SK-N-SH treated with all-trans-retinoic acid at 6 μM for 48 hours (cell line): ENCODE measurements around the gene CFAP74.

Experiments used
- ATAC-seq: fragments of 200-7000 bp; cut with Tn5 transposase; 3 replicates; pipeline ENCODE4 v1.9.1; 2020; ENCODE audit warnings: mild to moderate bottlenecking, moderate library complexity
- ARNTL ChIP-seq: fragments of 450-650 bp; formaldehyde crosslinking; IDR thresholded peaks from 2 replicates; pipeline ENCODE4 v1.5.0; 2020; ENCODE audit warnings: low read depth, mild to moderate bottlenecking, moderate library complexity, borderline replicate concordance
- BACH2 ChIP-seq: fragments of 250-450 bp; sonication (Bioruptor Pico); IDR thresholded peaks from 2 replicates; pipeline ENCODE4 v1.9.0; 2021; ENCODE audit warnings: mild to moderate bottlenecking, borderline replicate concordance
- CSDC2 ChIP-seq: fragments of 250-450 bp; sonication (Bioruptor Pico); IDR thresholded peaks from 2 replicates; pipeline ENCODE4 v1.5.0; 2020; ENCODE audit warnings: mild to moderate bottlenecking, moderate library complexity
- CSRNP3 ChIP-seq: fragments of 250-450 bp; sonication (Bioruptor Pico); IDR thresholded peaks from 2 replicates; pipeline ENCODE4 v1.5.1; 2021; ENCODE audit warnings: mild to moderate bottlenecking, moderate library complexity
- ESRRG ChIP-seq: fragments of 250-450 bp; sonication (Bioruptor Pico); IDR thresholded peaks from 2 replicates; pipeline ENCODE4 v1.6.1; 2021; ENCODE audit warnings: mild to moderate bottlenecking
- GLIS3 ChIP-seq: fragments of 250-450 bp; sonication (Bioruptor Pico); IDR thresholded peaks from 2 replicates; pipeline ENCODE4 v1.5.0; 2020; ENCODE audit warnings: mild to moderate bottlenecking, moderate library complexity
- ISL1 ChIP-seq: fragments of 250-450 bp; sonication (Bioruptor Pico); IDR thresholded peaks from 2 replicates; pipeline ENCODE4 v2.1.2; 2022; ENCODE audit warnings: mild to moderate bottlenecking, moderate library complexity
- OSR1 ChIP-seq: fragments of 250-450 bp; sonication (Bioruptor Pico); IDR thresholded peaks from 2 replicates; pipeline ENCODE4 v1.8.0; 2022; ENCODE audit warnings: moderate library complexity, mild to moderate bottlenecking, inconsistent platforms
- PATZ1 ChIP-seq: fragments of 250-450 bp; sonication (Bioruptor Pico); IDR thresholded peaks from 2 replicates; pipeline ENCODE4 v1.8.0; 2020; ENCODE audit warnings: mild to moderate bottlenecking, moderate library complexity, borderline replicate concordance
- POU6F1 ChIP-seq: fragments of 250-450 bp; sonication (Bioruptor Pico); IDR thresholded peaks from 2 replicates; pipeline ENCODE4 v1.8.0; 2021; ENCODE audit warnings: low read depth, mild to moderate bottlenecking, moderate library complexity, borderline replicate concordance
- PPARA ChIP-seq: fragments of 250-450 bp; sonication (Bioruptor Pico); IDR thresholded peaks from 2 replicates; pipeline ENCODE4 v1.5.0; 2020; ENCODE audit warnings: mild to moderate bottlenecking, borderline replicate concordance
- RARB ChIP-seq: fragments of 250-450 bp; sonication (Bioruptor Pico); IDR thresholded peaks from 2 replicates; pipeline ENCODE4 v1.8.0; 2021; ENCODE audit warnings: mild to moderate bottlenecking, moderate library complexity
- TCF4 ChIP-seq: fragments of 250-450 bp; sonication (Bioruptor Pico); IDR thresholded peaks from 2 replicates; pipeline ENCODE4 v1.8.0; 2021; ENCODE audit warnings: mild to moderate bottlenecking, moderate library complexity, borderline replicate concordance
- TSHZ2 ChIP-seq: fragments of 250-450 bp; sonication (Bioruptor Pico); IDR thresholded peaks from 2 replicates; pipeline ENCODE4 v1.5.0; 2020; ENCODE audit warnings: mild to moderate bottlenecking, moderate library complexity
- ZC3H10 ChIP-seq: fragments of 250-450 bp; sonication (Bioruptor Pico); IDR thresholded peaks from 2 replicates; pipeline ENCODE4 v1.5.1; 2021; ENCODE audit warnings: mild to moderate bottlenecking, moderate library complexity
- ZFP3 ChIP-seq: fragments of 250-450 bp; sonication (Bioruptor Pico); IDR thresholded peaks from 2 replicates; pipeline ENCODE4 v1.5.0; 2020; ENCODE audit warnings: mild to moderate bottlenecking, moderate library complexity
- ZFP30 ChIP-seq: fragments of 450-650 bp; formaldehyde crosslinking; IDR thresholded peaks from 2 replicates; pipeline ENCODE4 v1.5.0; 2022; ENCODE audit warnings: mild to moderate bottlenecking, moderate library complexity
- ZNF565 ChIP-seq: fragments of 450-650 bp; formaldehyde crosslinking; conservative IDR thresholded peaks from 2 replicates; pipeline ENCODE4 v1.5.0; 2020; ENCODE audit warnings: low read depth, mild to moderate bottlenecking, moderate library complexity
- ZNF70 ChIP-seq: fragments of 450-650 bp; formaldehyde crosslinking; IDR thresholded peaks from 2 replicates; pipeline ENCODE4 v1.5.0; 2020; ENCODE audit warnings: mild to moderate bottlenecking, moderate library complexity

CFAP74 gene

GRCh38 chr1:1971017-1971416 is 32.6 kb downstream of the CFAP74 start (continued):
- no peak for TF ChIP-seq CSRNP3 (CRISPR knock-in tag)
- no peak for TF ChIP-seq ZC3H10 (CRISPR knock-in tag)
- TF ChIP-seq BACH2 (CRISPR knock-in tag): no peak
- no peak for TF ChIP-seq TCF4 (CRISPR knock-in tag)
- no peak for TF ChIP-seq POU6F1 (CRISPR knock-in tag)
- no peak for TF ChIP-seq ARNTL (CRISPR knock-in tag)
- TF ChIP-seq ISL1: no peak

GRCh38 chr1:1969953-1970716 is 33.5 kb downstream of the CFAP74 start:
- ATAC-seq: no peak
- TF ChIP-seq RARB (CRISPR knock-in tag) (no peak), BACH2 (CRISPR knock-in tag) (no peak), CSRNP3 (CRISPR knock-in tag) (no peak), ZNF565 (CRISPR knock-in tag) (no peak), TSHZ2 (CRISPR knock-in tag) (no peak), CSDC2 (CRISPR knock-in tag) (no peak), ZFP3 (CRISPR knock-in tag) (no peak), OSR1 (CRISPR knock-in tag) (no peak), ZNF70 (CRISPR knock-in tag) (no peak), GLIS3 (CRISPR knock-in tag) (no peak), ZC3H10 (CRISPR knock-in tag) (no peak), PPARA (CRISPR knock-in tag) (no peak), ESRRG (no peak), TCF4 (CRISPR knock-in tag) (no peak), ZFP30 (no peak), PATZ1 (CRISPR knock-in tag) (no peak)
- TF ChIP-seq, all 23 proteins: peak for 0

GRCh38 chr1:1969505-1969900 is 34.1 kb downstream of the CFAP74 start:
- ATAC-seq: no peak
- no peak for TF ChIP-seq ZC3H10 (CRISPR knock-in tag)
- no peak for TF ChIP-seq ZFP30
- TF ChIP-seq ZNF70 (CRISPR knock-in tag): no peak
- TF ChIP-seq TCF4 (CRISPR knock-in tag): no peak
- TF ChIP-seq CSRNP3 (CRISPR knock-in tag): no peak
